ENCODE data around the gene BNIP3.

Gene BNIP3

GRCh38 chr10:131964298-131964697 lies 17.4 kb downstream of the BNIP3 start:
- H3K4me1 ChIP-seq (ENCODE audit: low read depth, poor library complexity, severe bottlenecking): no peaks in the 10 kb centered on the region
- H3K36me3 ChIP-seq (ENCODE audit: insufficient read depth): no peaks in the 10 kb centered on the region
- no peaks in the 10 kb centered on the region for H3K79me2 ChIP-seq (ENCODE audit: insufficient read depth, low read depth)
- H3K27me3 ChIP-seq (ENCODE audit: insufficient read depth, low read depth): no peaks in the 10 kb centered on the region
- no peak overlapping the region for H3K4me3 ChIP-seq (IDR thresholded peaks at IDR 0.05; ENCODE audit: insufficient read depth, low read depth, low read length)
- no peak overlapping the region for H3K9ac ChIP-seq
- no peak for TF ChIP-seq CTCF (conservative IDR thresholded peaks at IDR 0.05; ENCODE audit: low read depth, low read length)
- H2AFZ ChIP-seq (ENCODE audit: low read depth): no peak overlapping the region
- H3K4me2 ChIP-seq: no peak overlapping the region
- H3K27ac ChIP-seq: no peak overlapping the region
- H4K20me1 ChIP-seq (ENCODE audit: insufficient read depth): no peaks in the 10 kb centered on the region

GRCh38 chr10:131963811-131964210 lies 17.9 kb downstream of the BNIP3 start:
- Histone ChIP-seq H3K27me3 (ENCODE audit: insufficient read depth, low read depth) (no peaks in the 10 kb centered on the region), H3K9ac (no peak overlapping the region), H3K4me1 (ENCODE audit: low read depth, poor library complexity, severe bottlenecking) (no peaks in the 10 kb centered on the region), H3K79me2 (ENCODE audit: insufficient read depth, low read depth) (no peaks in the 10 kb centered on the region), H3K36me3 (ENCODE audit: insufficient read depth) (no peaks in the 10 kb centered on the region), H3K4me3 (IDR thresholded peaks at IDR 0.05; ENCODE audit: insufficient read depth, low read depth, low read length) (no peak overlapping the region), H3K27ac (no peak overlapping the region), H3K4me2 (no peak overlapping the region), H4K20me1 (ENCODE audit: insufficient read depth) (no peaks in the 10 kb centered on the region), H2AFZ (ENCODE audit: low read depth) (no peak overlapping the region)
- TF ChIP-seq CTCF (conservative IDR thresholded peaks at IDR 0.05; ENCODE audit: low read depth, low read length): no peak

GRCh38 chr10:131963350-131963749 lies 18.4 kb downstream of the BNIP3 start:
- Histone ChIP-seq H3K4me2 (no peak overlapping the region), H3K36me3 (ENCODE audit: insufficient read depth) (no peaks in the 10 kb centered on the region), H3K4me3 (IDR thresholded peaks at IDR 0.05; ENCODE audit: insufficient read depth, low read depth, low read length) (no peak overlapping the region), H3K79me2 (ENCODE audit: insufficient read depth, low read depth) (no peaks in the 10 kb centered on the region), H3K27me3 (ENCODE audit: insufficient read depth, low read depth) (no peaks in the 10 kb centered on the region), H4K20me1 (ENCODE audit: insufficient read depth) (no peaks in the 10 kb centered on the region), H3K27ac (no peak overlapping the region), H2AFZ (ENCODE audit: low read depth) (no peak overlapping the region), H3K9ac (no peak overlapping the region), H3K4me1 (ENCODE audit: low read depth, poor library complexity, severe bottlenecking) (no peaks in the 10 kb centered on the region)
- no peak for TF ChIP-seq CTCF (conservative IDR thresholded peaks at IDR 0.05; ENCODE audit: low read depth, low read length)

GRCh38 chr10:131961777-131962662 lies 19.7 kb downstream of the BNIP3 start:
- H3K4me2 ChIP-seq: no peak overlapping the region
- H3K27ac ChIP-seq: no peak overlapping the region
- H3K4me1 ChIP-seq (ENCODE audit: low read depth, poor library complexity, severe bottlenecking): no peaks in the 10 kb centered on the region
- no peaks in the 10 kb centered on the region for H3K27me3 ChIP-seq (ENCODE audit: insufficient read depth, low read depth)
- H3K9ac ChIP-seq: no peak overlapping the region
- H4K20me1 ChIP-seq (ENCODE audit: insufficient read depth): no peaks in the 10 kb centered on the region
- H2AFZ ChIP-seq (ENCODE audit: low read depth): no peak overlapping the region
- TF ChIP-seq CTCF (conservative IDR thresholded peaks at IDR 0.05; ENCODE audit: low read depth, low read length): no peak
- H3K79me2 ChIP-seq (ENCODE audit: insufficient read depth, low read depth): no peaks in the 10 kb centered on the region
- H3K4me3 ChIP-seq (IDR thresholded peaks at IDR 0.05; ENCODE audit: insufficient read depth, low read depth, low read length): no peak overlapping the region
- H3K36me3 ChIP-seq (ENCODE audit: insufficient read depth): no peaks in the 10 kb centered on the region

All from KMS-11 (cell line).